HepG2 (cell line): Measurements from ENCODE around the gene ADGRF5. TPM values are rescaled to one million over a fixed set of nuclear protein-coding genes. Genes with fewer than 3 reads are reported as not detected.

Experiments used
- ATAC-seq: fragments of 200-7000 bp; cut with Tn5 transposase; 3 replicates; pipeline ENCODE4 v1.9.1; 2020; ENCODE audit warnings: mild to moderate bottlenecking, moderate library complexity
- BruUV-seq: library from RNA; stranded (reverse); fragments of 400-500 nt; replicated peaks from 2 replicates; lab custom pipeline; 2021; lab: Mats Ljungman, UMichigan
- CTCF ChIA-PET: fragments of 300-600 bp; formaldehyde crosslinking; extraction: SDS; loops from one replicate; lab custom pipeline; 2021; ENCODE audit warnings: low total read pairs, inconsistent platforms, low intra/inter-chr PET ratio; lab: Yijun Ruan, JAX
- POLR2A ChIA-PET: fragments of 350-600 bp; sonication (Branson Sonifier 250); formaldehyde crosslinking; loops from one replicate; lab custom pipeline; 2020; ENCODE audit warnings: antibody characterized with exemption, inconsistent platforms; lab: Yijun Ruan, JAX
- DNase-seq: peaks from one replicate; pipeline ENCODE4 v3.0.0-alpha.2; 2015; ENCODE audit warnings: low spot score
- FAIRE-seq: peaks from 3 replicates; lab custom pipeline; 2011; peaks lifted over from hg19 to GRCh38; lab: Jason Lieb, UNC
- H2AFZ ChIP-seq: one replicate; pipeline ENCODE4 v1.6.1; 2011; ENCODE audit warnings: low read length, inconsistent platforms
- H3K27ac ChIP-seq: fragments of 300-600 bp; 3 replicates; pipeline ENCODE4 v1.8.0; 2011; ENCODE audit warnings: mixed run types, mild to moderate bottlenecking, mixed read lengths, low read length, inconsistent platforms; ENCODE audit not compliant: insufficient read depth; ENCODE audit errors: extremely low read length
- H3K27me3 ChIP-seq, 2 experiments: fragments of 200-600 bp in 1 of 2; 2 replicates in 1 of 2; 3 replicates in 1 of 2; pipeline versions ENCODE4 v1.6.0 to v1.8.0; 2011; ENCODE audit warnings: low read length in 2 of 2, mild to moderate bottlenecking in 2 of 2, moderate library complexity in 2 of 2, inconsistent platforms in 1 of 2; ENCODE audit not compliant: insufficient read depth in 2 of 2, control insufficient read depth in 1 of 2
- H3K36me3 ChIP-seq, 2 experiments: fragments of 200-600 bp in 1 of 2; replicated peaks in 1 of 2; 2 replicates in 1 of 2; 3 replicates in 1 of 2; pipeline versions ENCODE4 v1.5.1 to v1.8.0; 2011; ENCODE audit warnings: low read length in 2 of 2, inconsistent platforms in 1 of 2; ENCODE audit not compliant: insufficient read depth in 2 of 2, control insufficient read depth in 1 of 2
- H3K4me1 ChIP-seq: 2 replicates; pipeline ENCODE4 v1.5.1; 2012; ENCODE audit warnings: low read length, inconsistent platforms; ENCODE audit not compliant: insufficient read depth
- H3K4me2 ChIP-seq: 2 replicates; pipeline ENCODE4 v1.6.0; 2011; ENCODE audit warnings: low read depth, low read length, inconsistent platforms
- H3K4me3 ChIP-seq, 3 experiments: fragments of 200-600 bp in 1 of 3; sonication (generic), shearing (Covaris generic) in 1 of 3; replicated peaks in 1 of 3; 2 replicates each; pipeline ENCODE4 v1.5.1; 2011 to 2016; ENCODE audit warnings: low read length in 3 of 3, inconsistent platforms in 2 of 3, low read depth in 2 of 3, mild to moderate bottlenecking in 2 of 3, control low read depth in 1 of 3, mixed read lengths in 1 of 3; ENCODE audit not compliant: insufficient read depth in 1 of 3
- H3K79me2 ChIP-seq: one replicate; pipeline ENCODE4 v1.6.1; 2011; ENCODE audit warnings: low read length, inconsistent platforms; ENCODE audit not compliant: insufficient read depth
- H3K9ac ChIP-seq: 2 replicates; pipeline ENCODE4 v1.6.0; 2011; ENCODE audit warnings: mild to moderate bottlenecking, low read depth, low read length, inconsistent platforms; ENCODE audit not compliant: insufficient read depth
- H3K9me3 ChIP-seq: 2 replicates; pipeline ENCODE4 v1.5.1; 2012; ENCODE audit warnings: mild to moderate bottlenecking, low read length
- H4K20me1 ChIP-seq: 2 replicates; pipeline ENCODE4 v1.6.0; 2011; ENCODE audit warnings: inconsistent platforms, mild to moderate bottlenecking, low read length, moderate library complexity; ENCODE audit not compliant: insufficient read depth
- GABPA ChIP-seq, 2 experiments: IDR thresholded peaks; 2 replicates each; pipeline ENCODE4 v1.6.1; 2011 to 2016; ENCODE audit warnings: low read depth in 2 of 2, low read length in 1 of 2, missing biosample characterization in 1 of 2, missing genetic modification characterization in 1 of 2
- GLMP ChIP-seq: sonication (generic); formaldehyde crosslinking; IDR thresholded peaks from 2 replicates; pipeline ENCODE4 v1.9.0; 2021; ENCODE audit warnings: missing genetic modification reagents, mild to moderate bottlenecking, borderline replicate concordance
- JUN ChIP-seq: sonication (generic); formaldehyde crosslinking; IDR thresholded peaks from 2 replicates; pipeline ENCODE4 v1.4.0; 2020; ENCODE audit warnings: mild to moderate bottlenecking, missing genetic modification reagents
- KDM1A ChIP-seq: IDR thresholded peaks from 2 replicates; pipeline ENCODE4 v1.6.1; 2016; ENCODE audit warnings: missing compliant biosample characterization
- MXD4 ChIP-seq: IDR thresholded peaks from 2 replicates; pipeline ENCODE4 v1.6.1; 2016; ENCODE audit warnings: mild to moderate bottlenecking, missing biosample characterization, missing genetic modification reagents
- NR2C2 ChIP-seq: sonication (generic); formaldehyde crosslinking; IDR thresholded peaks from 2 replicates; pipeline ENCODE4 v1.4.0; 2020; ENCODE audit warnings: missing genetic modification reagents, mild to moderate bottlenecking, moderate library complexity, borderline replicate concordance
- PHB2 ChIP-seq: fragments of 450-650 bp; IDR thresholded peaks from 2 replicates; pipeline ENCODE4 v1.6.1; 2018; ENCODE audit not compliant: partially characterized antibody
- SNRNP70 ChIP-seq: fragments of 200-400 bp; formaldehyde crosslinking; IDR thresholded peaks from 2 replicates; pipeline ENCODE4 v1.6.1; 2017; ENCODE audit warnings: mild to moderate bottlenecking, low read depth, low read length, moderate library complexity
- SRY ChIP-seq: sonication (generic); formaldehyde crosslinking; IDR thresholded peaks from 2 replicates; pipeline ENCODE4 v1.8.0; 2022; ENCODE audit warnings: mild to moderate bottlenecking, missing genetic modification reagents
- TRIM22 ChIP-seq: fragments of 450-650 bp; IDR thresholded peaks from 2 replicates; pipeline ENCODE4 v1.6.1; 2017
- ZNF441 ChIP-seq: sonication (generic); formaldehyde crosslinking; IDR thresholded peaks from 2 replicates; pipeline ENCODE4 v1.7.0; 2021; ENCODE audit warnings: missing genetic modification reagents, borderline replicate concordance
- ZNF773 ChIP-seq: sonication (generic); formaldehyde crosslinking; IDR thresholded peaks from 2 replicates; pipeline ENCODE4 v1.4.0; 2020; ENCODE audit warnings: missing genetic modification reagents, borderline replicate concordance
- WGBS: methylation state at CpG from one replicate; pipeline ENCODE4 v1.1.6; 2017; ENCODE audit warnings: low lambda C conversion rate; 5-methylcytosine and 5-hydroxymethylcytosine counted together
- in situ Hi-C: cut with HindIII; loops from 2 replicates; pipeline ENCODE4 v1.10.0; 2017; ENCODE audit warnings: low pct_unique_long_range_greater_than_20kb; ENCODE audit not compliant: extremely low pct_ligation_motif_present
- intact Hi-C: fragments of 100-400 bp; cut with micrococcal nuclease; formaldehyde crosslinking; loops from one replicate; pipeline ENCODE4 v1.10.0; 2022; ENCODE audit not compliant: unreplicated experiment
- polyA plus RNA-seq, 8 experiments: library from polyadenylated mRNA; depleted of rRNA in 3 of 8; stranded (reverse) in 7 of 8; unstranded in 1 of 8; fragments of >200 nt; fragmentation: Illumina TruSeq in 4 of 8; extraction: Trizol in 4 of 8; gene quantifications; 2 replicates each; pipeline versions ENCODE4 v1.2.1 to v1.2.3, GENCODE V29; 2011 to 2016; ENCODE audit warnings: low read depth in 4 of 8, missing spikeins in 1 of 8, mixed read lengths in 1 of 8; ENCODE audit not compliant: insufficient read depth in 1 of 8
- total RNA-seq, 5 experiments: library from RNA; depleted of rRNA; stranded (reverse); fragments of >200 nt; fragmentation: Illumina TruSeq; extraction: Trizol; gene quantifications; 2 replicates each; pipeline ENCODE4 v1.2.3, GENCODE V29; 2016; ENCODE audit warnings: low read depth in 1 of 5

The ADGRF5 gene
- total and polyA plus RNA-seq, 2 of the 13 experiments (the other 11 are each of a cell fraction or from before 2014, with no cell fraction given): not detected

GRCh38 chr6:46888031-46888430 is 33.7 kb downstream of the ADGRF5 start:
- ATAC-seq: no peak
- in situ Hi-C loops (no loop called here), intact Hi-C loops (no loop called here)
- Histone ChIP-seq H3K9ac (no peak overlapping the region), H3K4me3 (no peak overlapping the region), H4K20me1 (no peaks in the 10 kb centered on the region), H2AFZ (no peak overlapping the region), H3K4me1 (no peaks in the 10 kb centered on the region), H3K36me3 (no peaks in the 10 kb centered on the region), H3K27ac (no peak overlapping the region), H3K79me2 (no peaks in the 10 kb centered on the region), H3K27me3 (0 out of 5 replicates have a peak, but pooled peaks cover 0 to 2% of the 10 kb centered on the region in 2 experiments), H3K4me2 (no peak overlapping the region), H3K9me3 (no peaks in the 10 kb centered on the region)
- no TSS peak for BruUV-seq
- POLR2A ChIA-PET: no interaction called here
- no peak for FAIRE-seq
- no peak for TF ChIP-seq SRY
- TF ChIP-seq ZNF441 (CRISPR knock-in tag): no peak
- no peak for TF ChIP-seq TRIM22
- no peak for TF ChIP-seq SNRNP70
- TF ChIP-seq MXD4 (CRISPR knock-in tag): no peak
- no peak for TF ChIP-seq NR2C2 (CRISPR knock-in tag)
- no peak for TF ChIP-seq ZNF773 (CRISPR knock-in tag)
- no peak for TF ChIP-seq KDM1A
- no peak for TF ChIP-seq JUN (CRISPR knock-in tag)
- no peak for TF ChIP-seq GABPA (IDR thresholded peaks at IDR 0.05; ENCODE audit: low read depth, low read length)
- no peak for TF ChIP-seq GABPA (CRISPR knock-in tag; IDR thresholded peaks at IDR 0.05; ENCODE audit: low read depth)
- no peak for TF ChIP-seq GLMP (CRISPR knock-in tag)
- no peak for TF ChIP-seq PHB2
- CTCF ChIA-PET: no interaction called here
- 2% methylated on average over 3 of the region's 3 CpGs for WGBS
- no peak for DNase-seq
